Dermis lymphatic vessel endothelial cell (primary cell): ENCODE measurements around the gene LYRM9. TPM values are rescaled to one million over a fixed set of nuclear protein-coding genes. Genes with fewer than 3 reads are reported as not detected.

Source experiments
- total RNA-seq: library from RNA; depleted of rRNA; stranded (reverse); fragments of >200 nt; gene quantifications from 2 replicates; pipeline ENCODE4 v1.2.1, GENCODE V29; 2014

LYRM9 gene
- total RNA-seq, result 5.7 and 6.1 TPM in 2 replicates

GRCh38 chr17:27892866-27893769 is at the start of gene LYRM9:
Gene LYRM9 (minus strand): TSS chr17:27893365. CDS start chr17:27882694, 10,671 bp downstream.

Other genes with a start within 250 kb of the LYRM9 start
- gene NOS2, start 92.8 kb downstream of the LYRM9 start, total RNA-seq, result 0.11 and 0.17 TPM in 2 replicates
- gene NLK, start 149.3 kb upstream of the LYRM9 start, total RNA-seq, result 26.0 and 28.2 TPM in 2 replicates